ENCODE results near the gene RAB34.
A peak's percentile ranks its signal among the peaks of the same experiment; 100 is the strongest.

RAB34 gene

DNA sequence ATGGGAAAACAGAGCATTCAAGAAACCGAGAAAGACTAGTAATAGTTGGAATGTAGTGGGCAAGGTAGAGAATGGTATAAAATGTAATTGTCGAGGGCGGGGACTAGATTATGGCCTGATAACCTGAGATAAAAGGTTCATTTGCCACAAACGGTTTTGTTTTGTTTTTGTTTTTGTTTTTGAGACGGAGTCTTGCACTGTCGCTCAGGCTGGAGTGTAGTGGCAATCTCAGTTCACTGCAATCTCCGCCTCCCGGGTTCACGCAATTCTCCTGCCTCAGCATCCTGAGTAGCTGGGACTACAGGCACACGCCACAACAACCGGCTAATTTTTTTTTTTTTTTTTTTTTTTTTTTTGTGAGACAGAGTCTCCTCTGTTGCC is 12.3 kb upstream of the RAB34 start:
- 91% methylated on average over 11 of the region's 11 CpGs for WGBS
- Histone ChIP-seq H2BK12ac (ENCODE audit: low read length in 2 of 2) (no peak overlapping the region), H2BK15ac (ENCODE audit: low read depth, poor library complexity, severe bottlenecking) (no peak overlapping the region), H3K4me3 (ENCODE audit: insufficient read depth in 1 of 2, low read depth in 1 of 2, low read length in 2 of 2) (no peak overlapping the region), H3K9ac (ENCODE audit: low read length) (no peak overlapping the region), H3K27me3 (ENCODE audit: control insufficient read depth in 1 of 2, insufficient read depth in 1 of 2, low read length in 2 of 2) (no peaks in the 10 kb centered on the region), H3K79me1 (replicated peaks; ENCODE audit: low read length, poor library complexity, severe bottlenecking) (peaks cover 2% of the 10 kb centered on the region), H2AK5ac (ENCODE audit: low read length, severe bottlenecking) (no peak overlapping the region), H4K91ac (ENCODE audit: low read length) (no peak overlapping the region), H3K4ac (ENCODE audit: low read depth in 1 of 2, low read length in 2 of 2) (no peak overlapping the region), H3K18ac (ENCODE audit: low read depth in 1 of 2, low read length in 2 of 2) (no peak overlapping the region), H4K8ac (ENCODE audit: low read length) (no peak overlapping the region), H3K4me1 (ENCODE audit: control insufficient read depth, insufficient read depth, low read depth, low read length) (peaks cover 18% of the 10 kb centered on the region), H3K27ac (ENCODE audit: low read length, poor library complexity, severe bottlenecking) (no peak overlapping the region), H3K23ac (ENCODE audit: low read length in 2 of 2) (no peak overlapping the region), H3K36me3 (ENCODE audit: control insufficient read depth in 1 of 2, insufficient read depth in 2 of 2, low read depth in 1 of 2, low read length in 2 of 2) (peaks cover 7 to 9% of the 10 kb centered on the region in 2 experiments), H3K9me3 (ENCODE audit: control insufficient read depth, low read length) (no peaks in the 10 kb centered on the region), H2BK5ac (ENCODE audit: low read depth, low read length, poor library complexity, severe bottlenecking) (no peak overlapping the region), H2BK120ac (ENCODE audit: low read depth, low read length) (no peak overlapping the region), H3K14ac (ENCODE audit: low read length in 2 of 2) (no peak overlapping the region), H3K4me2 (ENCODE audit: low read length, poor library complexity, severe bottlenecking) (no peak overlapping the region), H2AFZ (ENCODE audit: low read depth, low read length) (no peak overlapping the region)
- no peak for DNase-seq

GRCh38 chr17:28728364-28729200 is 10.9 kb upstream of the RAB34 start, which contains the start of gene NEK8:
Gene NEK8 (plus strand): TSS chr17:28728788. CDS start chr17:28728814, 26 bp downstream.
- Histone ChIP-seq H3K18ac (ENCODE audit: low read depth in 1 of 2, low read length in 2 of 2) (peak within 1 kb of the TSS; percentile 88 to 96), H3K4me2 (ENCODE audit: low read length, poor library complexity, severe bottlenecking) (peak within 1 kb of the TSS; percentile 93), H3K4ac (ENCODE audit: low read depth in 1 of 2, low read length in 2 of 2) (peak within 1 kb of the TSS; percentile 78 to 84), H3K36me3 (ENCODE audit: control insufficient read depth in 1 of 2, insufficient read depth in 2 of 2, low read depth in 1 of 2, low read length in 2 of 2) (peaks cover 7 to 16% of the 10 kb centered on the region in 2 experiments), H2AFZ (ENCODE audit: low read depth, low read length) (peak within 1 kb of the TSS; percentile 75), H3K9me3 (ENCODE audit: control insufficient read depth, low read length) (no peaks in the 10 kb centered on the region), H2BK5ac (ENCODE audit: low read depth, low read length, poor library complexity, severe bottlenecking) (peak within 1 kb of the TSS; percentile 100), H3K79me1 (replicated peaks; ENCODE audit: low read length, poor library complexity, severe bottlenecking) (peaks cover 2% of the 10 kb centered on the region), H4K8ac (ENCODE audit: low read length) (peak within 1 kb of the TSS; percentile 85), H3K27ac (ENCODE audit: low read length, poor library complexity, severe bottlenecking) (peak within 1 kb of the TSS; percentile 100), H3K4me1 (ENCODE audit: control insufficient read depth, insufficient read depth, low read depth, low read length) (peaks cover 19% of the 10 kb centered on the region), H4K91ac (ENCODE audit: low read length) (peak within 1 kb of the TSS; percentile 80), H2BK12ac (ENCODE audit: low read length in 2 of 2) (peak within 1 kb of the TSS in 1 of 2 experiments; percentile 74), H3K14ac (ENCODE audit: low read length in 2 of 2) (peak within 1 kb of the TSS in 1 of 2 experiments; percentile 73), H2BK15ac (ENCODE audit: low read depth, poor library complexity, severe bottlenecking) (peak within 1 kb of the TSS; percentile 94), H3K23ac (ENCODE audit: low read length in 2 of 2) (peak within 1 kb of the TSS; percentile 1 to 26), H3K4me3 (ENCODE audit: insufficient read depth in 1 of 2, low read depth in 1 of 2, low read length in 2 of 2) (peak within 1 kb of the TSS; percentile 82 to 99), H2AK5ac (ENCODE audit: low read length, severe bottlenecking) (no peak within 1 kb of the TSS), H3K27me3 (ENCODE audit: control insufficient read depth in 1 of 2, insufficient read depth in 1 of 2, low read length in 2 of 2) (no peaks in the 10 kb centered on the region), H2BK120ac (ENCODE audit: low read depth, low read length) (peak within 1 kb of the TSS; percentile 44), H3K9ac (ENCODE audit: low read length) (peak within 1 kb of the TSS; percentile 91)
- peak; percentile 95 for DNase-seq
- WGBS = under 1% methylated on average over 54 of the region's 64 CpGs

DNA sequence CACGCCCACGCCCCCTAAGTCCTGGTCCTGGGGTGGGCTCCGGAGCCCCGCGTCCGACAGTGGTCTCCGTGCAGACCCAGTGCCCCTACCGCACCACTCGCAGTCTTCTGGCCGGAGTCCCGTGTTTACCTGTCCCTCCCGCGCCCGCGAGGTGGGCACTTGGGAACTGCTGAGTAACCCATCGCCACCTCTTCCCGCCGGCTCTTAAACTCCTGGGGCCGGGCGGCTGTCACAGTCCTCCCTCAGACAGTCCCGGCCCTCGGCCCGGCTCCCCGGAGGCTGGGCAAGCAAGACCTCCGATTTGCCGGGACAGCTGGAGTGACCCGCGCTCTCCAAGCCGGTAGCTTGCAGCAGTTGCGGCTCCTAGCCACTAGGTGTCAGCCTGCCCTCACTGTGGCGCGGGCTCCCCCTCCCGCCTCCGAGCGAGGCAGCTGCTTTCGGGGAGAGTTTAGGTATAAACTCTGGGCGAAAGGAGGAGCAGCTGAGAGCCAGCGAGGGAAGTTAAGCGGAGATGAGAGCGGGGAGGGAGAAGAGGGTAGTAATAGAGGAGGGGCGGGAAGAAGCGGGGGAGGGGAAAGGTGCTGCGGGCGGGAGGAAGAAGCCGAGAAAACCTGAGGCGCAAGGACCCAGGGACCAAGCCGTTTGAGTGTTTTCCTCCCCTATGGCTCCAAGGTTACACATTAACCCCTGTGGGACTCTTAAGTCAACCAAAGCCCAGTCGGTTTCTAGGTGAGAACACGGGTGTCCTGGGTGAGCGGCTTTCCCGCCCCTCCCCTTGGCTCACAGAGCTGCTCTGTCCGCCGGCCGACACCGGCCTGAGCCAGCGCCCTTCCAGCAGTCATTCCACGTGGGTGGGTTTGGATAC is 9.2 kb upstream of the RAB34 start:
- Histone ChIP-seq H3K9me3 (ENCODE audit: control insufficient read depth, low read length) (no peaks in the 10 kb centered on the region), H3K4me3 (ENCODE audit: insufficient read depth in 1 of 2, low read depth in 1 of 2, low read length in 2 of 2) (peak overlapping the region; percentile 64 to 99), H2BK12ac (ENCODE audit: low read length in 2 of 2) (peak overlapping the region in 1 of 2 experiments; percentile 68), H2BK5ac (ENCODE audit: low read depth, low read length, poor library complexity, severe bottlenecking) (no peak overlapping the region), H3K4me1 (ENCODE audit: control insufficient read depth, insufficient read depth, low read depth, low read length) (peaks cover 26% of the 10 kb centered on the region), H2BK120ac (ENCODE audit: low read depth, low read length) (no peak overlapping the region), H4K8ac (ENCODE audit: low read length) (no peak overlapping the region), H3K14ac (ENCODE audit: low read length in 2 of 2) (no peak overlapping the region), H3K4me2 (ENCODE audit: low read length, poor library complexity, severe bottlenecking) (peak overlapping the region; percentile 91), H3K18ac (ENCODE audit: low read depth in 1 of 2, low read length in 2 of 2) (peak overlapping the region; percentile 65 to 80), H3K27me3 (ENCODE audit: control insufficient read depth in 1 of 2, insufficient read depth in 1 of 2, low read length in 2 of 2) (no peaks in the 10 kb centered on the region), H3K36me3 (ENCODE audit: control insufficient read depth in 1 of 2, insufficient read depth in 2 of 2, low read depth in 1 of 2, low read length in 2 of 2) (peaks cover 23 to 31% of the 10 kb centered on the region in 2 experiments), H3K9ac (ENCODE audit: low read length) (peak overlapping the region; percentile 91), H2AK5ac (ENCODE audit: low read length, severe bottlenecking) (no peak overlapping the region), H3K27ac (ENCODE audit: low read length, poor library complexity, severe bottlenecking) (peak overlapping the region; percentile 95), H4K91ac (ENCODE audit: low read length) (peak overlapping the region; percentile 58), H2AFZ (ENCODE audit: low read depth, low read length) (peak overlapping the region; percentile 70), H3K23ac (ENCODE audit: low read length in 2 of 2) (peak overlapping the region in 1 of 2 experiments; percentile 27), H3K79me1 (replicated peaks; ENCODE audit: low read length, poor library complexity, severe bottlenecking) (peaks cover 2% of the 10 kb centered on the region), H3K4ac (ENCODE audit: low read depth in 1 of 2, low read length in 2 of 2) (peak overlapping the region in 1 of 2 experiments; percentile 62), H2BK15ac (ENCODE audit: low read depth, poor library complexity, severe bottlenecking) (no peak overlapping the region)
- DNase-seq = peak; percentile 95
- WGBS = under 1% methylated on average over 55 of the region's 57 CpGs
